Measurements from ENCODE around the gene SLC6A11. TPM values are rescaled to one million over a fixed set of nuclear protein-coding genes. Genes with fewer than 3 reads are reported as not detected.
A peak's percentile ranks its signal among the peaks of the same experiment; 100 is the strongest.

SLC6A11 gene
- total RNA-seq, 1 experiment from 2014 or later = 1.6 TPM

DNA sequence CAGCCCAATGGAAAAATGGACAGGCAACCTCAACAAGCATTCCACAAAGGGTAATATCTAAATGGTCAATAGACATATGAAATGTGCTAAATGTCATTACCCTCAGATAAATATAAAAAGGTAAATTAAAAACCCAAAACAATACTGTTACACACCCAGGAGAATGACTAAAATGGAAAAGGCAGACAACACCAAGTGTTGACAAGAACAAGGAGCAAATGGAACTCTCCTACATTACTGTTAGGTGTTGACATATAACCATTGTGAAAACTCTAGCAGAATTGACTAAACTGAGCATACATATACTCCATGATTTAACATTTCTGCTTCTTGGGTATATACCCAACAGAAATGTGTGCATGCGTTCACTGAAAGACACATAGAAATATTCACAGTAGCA, 25.3 kb upstream of the SLC6A11 start:
- DNase-seq (ENCODE audit: low read depth) = no peak

DNA sequence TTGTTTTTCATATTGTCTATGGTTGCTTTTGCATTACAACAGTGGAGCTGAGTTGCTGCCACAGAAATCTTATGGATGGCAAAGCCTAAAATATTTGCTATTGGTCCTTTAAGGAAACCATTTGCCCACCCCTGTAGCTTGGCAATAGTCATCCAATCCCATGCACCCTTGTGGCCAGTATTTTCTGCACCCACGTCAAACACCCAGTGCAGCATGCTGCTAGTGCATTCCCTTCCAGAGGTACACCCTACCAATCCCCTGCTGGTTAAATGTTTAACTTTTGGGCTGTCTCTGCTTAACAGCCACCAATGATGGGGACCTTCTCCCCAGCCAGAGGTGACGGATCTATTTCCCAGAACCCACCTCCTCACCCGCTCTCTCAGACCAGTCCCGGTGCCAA, 23.8 kb upstream of the SLC6A11 start:
- no peak for DNase-seq (ENCODE audit: low read depth)

DNA sequence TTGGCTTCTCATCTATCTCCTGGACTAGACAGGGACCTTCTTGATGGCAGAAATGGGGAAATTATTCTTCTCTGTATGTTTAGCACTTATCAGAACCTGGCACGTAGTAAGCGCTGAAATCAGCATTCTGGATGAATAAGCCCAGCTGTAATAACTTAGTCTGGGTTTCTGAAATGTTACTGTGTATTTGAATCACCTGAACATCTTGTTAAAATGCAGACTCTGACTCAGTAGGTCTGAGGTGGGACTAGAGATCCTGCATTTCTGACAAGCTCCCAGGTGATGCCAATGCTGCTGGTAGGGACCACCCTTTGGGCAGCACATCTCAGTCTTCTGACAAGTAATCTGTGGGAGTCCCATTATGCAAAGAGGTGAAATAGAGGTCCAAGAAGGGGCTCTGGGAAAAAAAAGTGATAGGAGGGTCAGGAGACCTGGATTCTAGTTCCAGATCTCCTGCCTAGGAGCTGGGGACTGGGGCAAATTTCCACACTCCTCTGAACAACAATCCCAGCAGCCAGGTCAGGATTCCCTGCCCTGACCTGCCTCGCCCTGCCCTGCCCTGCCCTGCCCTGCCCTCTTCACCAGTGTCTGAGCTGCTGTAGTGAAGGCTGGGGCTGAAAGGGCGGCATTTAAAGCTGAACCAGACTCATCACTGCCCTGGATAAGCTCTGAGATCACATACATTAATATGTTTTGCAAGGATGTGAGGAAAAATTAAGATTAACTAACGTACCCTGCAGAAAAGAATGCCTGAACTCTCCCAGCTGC, 17.2 kb upstream of the SLC6A11 start:
- no peak for DNase-seq (ENCODE audit: low read depth)

DNA sequence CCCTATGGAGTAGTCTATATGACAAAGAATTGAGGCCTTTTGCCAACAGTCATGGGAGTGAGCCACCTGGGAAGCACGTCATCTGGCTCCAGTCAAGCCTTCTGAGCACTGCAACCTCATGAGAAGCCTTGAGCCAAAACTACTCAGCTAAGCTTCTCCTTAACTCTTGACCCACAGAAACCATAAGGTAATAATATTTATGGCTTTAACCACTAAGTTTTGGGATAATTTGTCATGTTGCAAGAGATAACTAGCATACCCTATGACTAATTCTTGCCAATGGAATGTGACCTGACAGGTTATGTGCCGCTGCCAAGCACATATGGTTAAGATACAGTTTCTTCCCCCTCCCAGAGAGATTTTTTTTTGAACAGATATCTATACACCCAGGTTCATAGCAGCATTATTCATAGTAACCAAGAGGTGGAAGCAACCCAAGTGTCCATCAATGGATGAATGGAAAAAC, 11.8 kb upstream of the SLC6A11 start:
- DNase-seq (ENCODE audit: low read depth) = peak; percentile 79

DNA sequence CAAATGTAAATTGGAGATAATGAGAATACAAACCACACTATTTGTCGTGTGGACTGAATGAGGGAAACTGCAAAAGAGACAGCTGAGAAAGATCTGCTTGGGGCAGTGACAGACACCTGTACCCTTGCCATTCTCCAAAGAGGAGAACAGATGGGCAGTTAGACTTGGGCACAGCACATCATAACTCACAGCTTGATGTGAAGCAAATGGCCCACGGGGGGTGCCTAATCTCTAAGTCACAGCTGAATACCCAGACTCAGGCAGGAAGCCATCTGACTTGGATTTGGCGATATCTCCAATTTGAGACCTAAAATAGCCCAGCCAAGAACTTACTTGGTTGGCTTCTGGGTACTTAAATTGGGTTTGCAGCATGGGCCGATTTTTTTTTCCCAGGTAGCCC, 10.0 kb upstream of the SLC6A11 start:
- no peak for DNase-seq (ENCODE audit: low read depth)

GRCh38 chr3:10808130-10808735, 7.8 kb upstream of the SLC6A11 start:
- no peak for DNase-seq (ENCODE audit: low read depth)

DNA sequence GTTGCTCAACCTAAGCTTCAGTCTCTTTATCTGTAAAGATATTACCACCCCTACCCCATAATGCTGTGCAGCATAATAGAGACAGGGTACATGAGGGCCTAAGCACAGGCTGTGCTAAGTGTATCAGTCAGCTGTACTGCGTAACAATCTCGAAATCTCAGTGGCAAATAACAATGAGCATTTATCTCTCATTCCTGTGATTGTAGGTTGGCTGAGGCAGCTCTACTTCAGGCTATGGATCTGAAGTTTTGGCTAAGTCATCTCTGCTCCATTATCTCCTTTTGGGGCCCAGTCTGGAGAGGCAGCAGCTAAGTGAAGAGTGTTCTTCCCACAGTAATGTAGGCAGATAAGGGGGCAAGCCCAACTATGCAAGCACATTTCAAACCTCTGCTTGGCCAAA, 7.1 kb upstream of the SLC6A11 start:
- no peak for DNase-seq (ENCODE audit: low read depth)

DNA sequence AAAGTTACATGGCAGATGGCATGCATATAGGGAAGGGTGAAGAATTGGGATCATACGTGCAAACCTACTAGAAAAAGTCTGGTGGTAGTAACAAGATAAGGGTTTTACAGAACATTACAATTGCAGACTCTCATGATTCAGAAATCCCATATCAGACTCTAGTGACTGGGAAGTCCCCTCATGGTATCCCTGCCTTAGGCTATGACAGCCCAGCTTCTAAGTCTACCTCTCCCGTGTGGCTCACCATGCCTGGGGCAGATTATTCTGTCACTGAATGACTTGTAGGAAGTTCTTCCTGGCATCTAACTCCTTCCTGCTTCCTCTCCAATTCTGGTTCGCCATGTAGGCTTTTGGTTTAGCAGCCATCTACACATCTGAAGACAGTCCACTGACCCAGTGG, 5.7 kb upstream of the SLC6A11 start:
- DNase-seq (ENCODE audit: low read depth) = no peak

- no peak for DNase-seq (ENCODE audit: low read depth)
These were observed 2.6 kb upstream of the SLC6A11 start for GRCh38 chr3:10813425-10813824.

GRCh38 chr3:10814623-10815022, 1.4 kb upstream of the SLC6A11 start:
- no peak for DNase-seq (ENCODE audit: low read depth)

DNA sequence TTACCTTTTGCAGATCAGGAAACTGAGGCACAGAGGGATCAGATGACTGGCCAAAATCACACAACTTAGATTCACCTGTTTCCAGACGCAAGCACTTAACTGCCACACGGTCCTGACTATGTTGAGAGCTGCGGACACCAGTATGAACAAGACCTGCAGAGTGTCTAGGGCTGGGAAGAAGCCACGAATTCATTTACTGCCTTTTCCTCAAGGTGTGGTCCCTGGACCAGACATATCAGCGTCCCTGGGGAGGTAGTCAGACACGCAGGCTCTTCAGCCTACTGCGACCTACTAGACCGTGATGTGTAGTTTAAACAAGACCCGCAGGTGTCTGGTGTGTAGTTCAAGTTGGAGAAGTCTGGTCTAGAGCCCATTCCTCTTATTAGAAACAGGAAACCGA, 541 bp upstream of the SLC6A11 start:
- no peak for DNase-seq (ENCODE audit: low read depth)

- no peak for DNase-seq (ENCODE audit: low read depth)
These were observed 830 bp downstream of the SLC6A11 start for GRCh38 chr3:10816863-10817253.

DNA sequence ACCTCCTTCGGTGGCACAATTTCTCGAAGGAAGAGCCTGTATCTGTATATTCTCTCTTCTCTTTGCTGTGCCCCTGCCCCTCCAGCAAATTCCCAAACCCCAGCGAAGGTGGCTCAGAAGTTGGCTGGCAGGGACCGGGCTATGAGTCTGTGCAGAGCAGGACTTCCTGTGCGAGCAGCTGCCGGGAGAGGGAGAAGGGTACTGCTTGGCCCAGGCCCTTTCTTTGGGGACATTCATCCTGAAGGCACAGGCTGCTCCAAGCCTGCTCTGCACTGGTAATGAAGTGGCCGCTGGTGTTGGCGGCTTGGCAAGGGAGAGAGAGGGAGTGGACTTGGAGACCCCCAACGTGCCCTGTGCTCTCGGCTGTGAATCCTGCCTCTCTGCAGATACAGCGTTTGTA, 1.5 kb downstream of the SLC6A11 start:
- peak; percentile 40 for DNase-seq (ENCODE audit: low read depth)

DNA sequence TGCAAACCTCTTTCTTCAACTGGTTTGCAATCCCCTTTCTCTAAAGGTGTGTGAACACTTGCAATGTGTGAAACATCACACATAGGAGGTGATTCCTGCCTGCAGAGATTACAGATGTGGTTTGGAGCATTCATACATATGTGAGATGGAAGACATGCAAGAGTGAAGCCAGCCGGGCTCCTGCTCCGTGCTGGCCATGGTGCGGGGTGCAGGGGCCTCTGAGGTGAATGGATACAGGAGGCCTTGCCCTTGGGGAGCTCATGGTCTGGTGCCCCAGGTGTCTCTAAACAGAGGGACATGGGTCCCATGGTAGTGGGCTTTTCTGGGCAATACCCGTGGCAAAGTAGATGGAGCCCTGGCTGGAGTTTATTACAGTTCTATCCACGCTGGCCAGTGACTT, 6.0 kb downstream of the SLC6A11 start:
- DNase-seq (ENCODE audit: low read depth) = no peak

- DNase-seq (ENCODE audit: low read depth) = no peak
These were observed 6.9 kb downstream of the SLC6A11 start for GRCh38 chr3:10822708-10823515.

DNA sequence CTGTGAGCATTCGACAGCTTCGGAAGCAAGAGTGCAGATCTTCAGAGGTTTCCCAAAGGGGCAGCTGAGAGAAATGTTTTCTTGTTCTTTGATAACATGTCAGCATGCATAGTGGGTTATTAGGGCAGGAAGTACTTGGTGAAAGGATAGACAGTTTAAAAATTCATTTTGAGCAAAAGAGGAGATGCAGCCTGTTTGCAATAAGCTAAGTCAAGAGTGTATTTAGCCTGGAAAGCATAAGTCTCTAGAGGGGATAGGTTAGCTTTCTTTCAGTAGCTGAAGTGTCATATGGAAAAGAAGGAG, 7.4 kb downstream of the SLC6A11 start:
- DNase-seq (ENCODE audit: low read depth) = no peak

DNA sequence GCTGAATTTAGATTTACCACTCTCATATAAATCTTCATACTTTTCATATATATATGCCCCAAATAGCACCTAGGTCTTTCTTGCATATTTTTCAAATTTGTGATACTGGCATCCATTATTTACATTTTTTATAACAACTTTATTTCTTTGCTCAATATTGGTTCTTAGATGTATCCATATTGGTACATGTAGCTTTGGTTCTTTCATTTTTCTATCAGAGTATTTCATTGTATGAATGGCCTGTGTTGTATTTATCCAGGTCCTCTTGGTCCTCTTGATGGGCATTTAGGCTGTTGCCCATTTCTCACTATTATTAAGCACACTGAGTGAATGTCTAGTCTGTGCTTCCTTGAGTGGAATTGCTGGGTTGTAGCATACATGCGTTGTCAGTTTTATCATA, 8.4 kb downstream of the SLC6A11 start:
- no peak for DNase-seq (ENCODE audit: low read depth)

GRCh38 chr3:10833855-10834414, 17.9 kb downstream of the SLC6A11 start:
- no peak for DNase-seq (ENCODE audit: low read depth)

- no peak for DNase-seq (ENCODE audit: low read depth)
These were observed 18.9 kb downstream of the SLC6A11 start for GRCh38 chr3:10834951-10835350.

DNA sequence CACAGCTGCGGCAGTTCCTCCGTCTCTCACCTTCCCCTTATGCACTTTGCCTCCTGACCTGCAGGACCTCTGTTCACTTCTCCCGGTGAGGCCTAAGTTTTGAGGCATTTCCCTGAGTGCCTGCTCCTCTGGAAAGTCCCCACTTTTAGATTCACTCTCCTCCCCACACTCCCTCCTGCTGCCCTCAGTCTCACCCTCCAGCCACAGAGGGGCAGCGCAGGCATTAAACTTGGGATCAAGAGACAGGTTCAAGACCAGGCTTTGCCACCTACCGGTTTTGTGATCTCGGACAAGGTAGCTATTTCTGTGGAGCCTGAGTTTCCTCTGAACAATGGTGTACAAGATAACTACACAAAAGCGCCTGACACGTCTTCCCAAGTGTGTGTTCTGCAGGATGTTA, 19.4 kb downstream of the SLC6A11 start:
- DNase-seq (ENCODE audit: low read depth) = peak; percentile 14

DNA sequence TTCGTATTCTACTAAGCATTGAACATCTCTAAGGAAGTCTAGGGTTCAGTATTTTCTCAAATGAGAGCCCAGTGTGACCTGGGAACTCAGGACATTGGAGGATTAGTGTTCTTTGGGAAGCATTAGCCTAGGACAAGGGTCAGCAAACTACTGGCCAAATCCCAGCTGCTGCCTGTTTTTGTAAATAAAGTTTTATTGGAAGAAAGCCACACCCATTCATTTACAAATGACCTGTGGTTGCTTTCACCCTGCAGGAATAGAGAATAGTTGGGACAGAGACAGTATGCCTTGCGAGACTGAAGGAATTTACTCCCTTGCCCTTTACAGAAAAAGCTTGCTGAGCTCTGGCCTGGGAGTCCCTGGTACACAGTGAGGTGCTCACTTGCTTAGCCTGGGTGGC, 20.6 kb downstream of the SLC6A11 start:
- DNase-seq (ENCODE audit: low read depth) = no peak

GRCh38 chr3:10837849-10838248, 21.8 kb downstream of the SLC6A11 start:
- no peak for DNase-seq (ENCODE audit: low read depth)

GRCh38 chr3:10839167-10839566, 23.1 kb downstream of the SLC6A11 start:
- no peak for DNase-seq (ENCODE audit: low read depth)

Measured in Daoy (cell line).